Activated CD8-positive, alpha-beta T cell treated with anti-CD3 and anti-CD28 coated beads for 36 hours (primary cell): ENCODE measurements around the gene AADACL4. TPM values are rescaled to one million over a fixed set of nuclear protein-coding genes. Genes with fewer than 3 reads are reported as not detected.
A peak's percentile ranks its signal among the peaks of the same experiment; 100 is the strongest.

Source experiments
- ATAC-seq: fragments of 200-7000 bp; cut with Tn5 transposase; one replicate; pipeline ENCODE4 v1.10.0; 2021; ENCODE audit warnings: mild to moderate bottlenecking, moderate library complexity
- CTCF ChIA-PET: fragments of 350-600 bp; sonication (Branson Sonifier 250); formaldehyde crosslinking; loops from one replicate; lab custom pipeline; 2021; ENCODE audit warnings: antibody characterized with exemption; lab: Charles Lee
- POLR2A ChIA-PET: fragments of 350-600 bp; sonication (Branson Sonifier 250); formaldehyde crosslinking; loops from one replicate; lab custom pipeline; 2021; ENCODE audit warnings: antibody characterized with exemption; lab: Charles Lee
- DNase-seq: peaks from one replicate; pipeline ENCODE4 v3.0.0-alpha.2; 2020
- H3K27ac Mint-ChIP-seq: one replicate; pipeline ENCODE4 v1.8.0; 2021; ENCODE audit warnings: mild to moderate bottlenecking, mixed read lengths
- H3K27me3 Mint-ChIP-seq: one replicate; pipeline ENCODE4 v1.8.0; 2021; ENCODE audit warnings: mixed read lengths
- H3K36me3 Mint-ChIP-seq: one replicate; pipeline ENCODE4 v1.8.0; 2021; ENCODE audit warnings: low read depth, mixed read lengths
- H3K4me1 Mint-ChIP-seq: one replicate; pipeline ENCODE4 v1.8.0; 2021; ENCODE audit warnings: low read depth, mixed read lengths
- H3K4me3 Mint-ChIP-seq: one replicate; pipeline ENCODE4 v1.8.0; 2021; ENCODE audit warnings: mild to moderate bottlenecking, moderate library complexity, mixed read lengths
- H3K9me3 Mint-ChIP-seq: one replicate; pipeline ENCODE4 v1.8.0; 2021; ENCODE audit warnings: mixed read lengths
- CTCF ChIP-seq: fragments of 200-600 bp; IDR thresholded peaks from one replicate; pipeline ENCODE4 v1.8.0; 2022; ENCODE audit warnings: antibody characterized with exemption, mild to moderate bottlenecking
- intact Hi-C: fragments of 100-400 bp; cut with micrococcal nuclease; formaldehyde crosslinking; loops from one replicate; pipeline ENCODE4 v1.10.0; 2022
- total RNA-seq, 2 experiments: library from RNA; stranded (reverse); gene quantifications; one replicate each; pipeline ENCODE4 v1.2.3, GENCODE V29; 2021

The AADACL4 gene
- total RNA-seq, 2 experiments from 2014 or later: not detected

DNA sequence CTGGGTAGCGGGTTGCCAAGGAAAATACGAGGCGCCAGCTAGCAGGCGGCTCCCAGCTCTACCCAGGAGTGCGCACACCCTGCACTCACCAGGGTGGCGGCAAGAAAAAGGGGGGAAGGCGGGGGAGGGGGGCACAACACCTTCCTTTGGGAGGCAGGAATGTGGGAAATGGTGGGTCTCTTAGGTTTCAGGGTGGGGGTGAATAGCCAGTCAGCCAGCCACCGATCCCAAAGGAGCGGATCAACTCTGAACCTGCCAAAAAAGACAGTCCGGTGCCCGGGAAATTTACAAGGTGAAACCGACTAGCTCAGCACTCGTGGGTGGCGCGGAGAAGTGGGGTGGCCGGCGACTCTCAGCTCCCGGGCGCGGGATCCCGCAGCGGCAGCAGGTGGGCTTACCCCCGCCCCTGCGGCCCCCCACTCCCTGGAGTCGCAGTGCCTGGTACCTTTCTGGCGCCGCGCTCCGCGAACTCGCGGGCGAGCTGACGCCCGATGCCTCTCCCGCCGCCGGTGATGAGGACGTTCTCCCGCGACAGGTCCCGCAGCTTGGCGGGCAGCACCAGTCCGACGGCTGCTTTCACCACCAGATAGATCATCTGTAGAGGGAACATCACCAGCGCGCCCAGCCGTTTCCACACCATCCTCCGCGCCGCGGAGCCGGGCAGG lies 27.0 kb upstream of the AADACL4 start:
- peak; percentile 51 for DNase-seq
- H3K4me3 Mint-ChIP-seq: peak overlapping the region; percentile 96
- peaks cover 51% of the 10 kb centered on the region for H3K4me1 Mint-ChIP-seq
- CTCF ChIA-PET: interaction anchor here (0.6 to 6.4 kb wide), 10 partner anchors 12 to 299 kb away, joined by 3 to 34 read pairs (median 3); no protein-coding TSS in a partner anchor
- H3K9me3 Mint-ChIP-seq: no peaks in the 10 kb centered on the region
- peak overlapping the region; percentile 99 for H3K27ac Mint-ChIP-seq
- TF ChIP-seq CTCF: no peak
- no peak for ATAC-seq
- POLR2A ChIA-PET: interaction anchor here (0.6 to 5.6 kb wide), 15 partner anchors 12 to 709 kb away, joined by 3 to 43 read pairs (median 4); no protein-coding TSS in a partner anchor
- intact Hi-C loops: loop anchor here (1.0 to 5.0 kb wide), 2 partner anchors 105 to 179 kb away; no protein-coding TSS in a partner anchor
- H3K36me3 Mint-ChIP-seq: peaks cover 50% of the 10 kb centered on the region
- H3K27me3 Mint-ChIP-seq: no peaks in the 10 kb centered on the region

GRCh38 chr1:12617511-12617900 lies 26.4 kb upstream of the AADACL4 start:
- no peak for TF ChIP-seq CTCF
- ChIA-PET CTCF (interaction anchor here (0.8 to 6.4 kb wide), 14 partner anchors 12 to 491 kb away, joined by 3 to 34 read pairs (median 4); no protein-coding TSS in a partner anchor), POLR2A (interaction anchor here (0.6 to 5.6 kb wide), 15 partner anchors 8 to 322 kb away, joined by 3 to 43 read pairs (median 4); no protein-coding TSS in a partner anchor)
- no peak for ATAC-seq
- Mint-ChIP-seq H3K27ac (peak overlapping the region; percentile 99), H3K4me1 (peaks cover 50% of the 10 kb centered on the region), H3K27me3 (no peaks in the 10 kb centered on the region), H3K4me3 (peak overlapping the region; percentile 96), H3K9me3 (no peaks in the 10 kb centered on the region), H3K36me3 (peaks cover 48% of the 10 kb centered on the region)
- peak; percentile 48 for DNase-seq
- intact Hi-C loops: loop anchor here (1.0 to 5.0 kb wide), 2 partner anchors 105 to 179 kb away; no protein-coding TSS in a partner anchor

DNA sequence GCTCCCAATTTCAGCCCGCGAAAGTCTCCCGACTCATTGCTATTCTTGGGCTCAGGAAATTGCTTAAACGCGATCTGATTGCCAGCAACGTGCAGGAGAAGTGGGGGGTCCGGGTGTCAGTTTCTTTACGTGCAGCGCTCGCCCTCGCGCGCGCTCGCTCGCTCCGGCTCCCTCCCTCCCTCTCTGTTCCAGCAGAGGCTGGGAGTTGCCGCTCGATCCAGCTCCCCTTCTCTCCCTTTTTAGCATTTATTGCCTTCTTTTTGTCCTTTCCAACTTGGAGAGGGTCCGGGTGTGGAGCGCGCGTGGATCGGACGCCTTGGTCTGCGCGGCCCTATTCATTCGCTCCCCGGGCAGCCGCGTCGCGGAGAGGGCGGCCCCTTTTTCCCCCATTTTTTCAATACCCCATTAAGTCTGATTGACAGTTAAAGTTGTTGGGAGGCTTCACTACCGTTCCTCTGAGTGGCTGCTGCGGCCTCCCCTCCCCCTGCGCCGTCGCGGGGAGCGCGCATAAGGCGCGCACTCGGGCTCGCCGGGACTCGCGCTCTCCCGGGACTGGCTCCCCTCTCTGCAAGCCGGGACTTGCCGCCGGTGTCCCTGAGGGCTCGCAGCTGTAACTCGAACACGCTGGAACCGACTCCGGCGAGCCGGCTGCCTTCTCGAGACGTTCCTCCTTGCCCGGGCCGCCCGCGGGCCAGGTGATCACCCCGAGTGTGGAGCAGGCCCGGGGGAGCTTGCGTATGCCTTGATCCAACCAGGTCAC lies 25.8 kb upstream of the AADACL4 start, which contains the start of gene DHRS3:
Gene DHRS3 (minus strand): TSS at position 310 of the 760 bp plus-strand sequence. CDS start 862 bp downstream, outside the sequence.
- Mint-ChIP-seq H3K27ac (peak within 1 kb of the TSS; percentile 99), H3K4me3 (peak within 1 kb of the TSS; percentile 96), H3K27me3 (no peaks in the 10 kb centered on the region), H3K4me1 (peaks cover 46% of the 10 kb centered on the region), H3K36me3 (peaks cover 42% of the 10 kb centered on the region), H3K9me3 (no peaks in the 10 kb centered on the region)
- DNase-seq: peak; percentile 87
- peak; percentile 70 for ATAC-seq
- intact Hi-C loops: loop anchor here (1.0 to 5.0 kb wide), 3 partner anchors 106 to 180 kb away; no protein-coding TSS in a partner anchor
- CTCF ChIA-PET: interaction anchor here (0.8 to 6.4 kb wide), 26 partner anchors 13 to 493 kb away, joined by 3 to 34 read pairs (median 6); no protein-coding TSS in a partner anchor
- no peak for TF ChIP-seq CTCF
- POLR2A ChIA-PET: interaction anchor here (0.6 to 5.6 kb wide), 21 partner anchors 9 to 323 kb away, joined by 3 to 43 read pairs (median 4); no protein-coding TSS in a partner anchor

- ATAC-seq: peak; percentile 1
- H3K27me3 Mint-ChIP-seq: no peaks in the 10 kb centered on the region
- no peaks in the 10 kb centered on the region for H3K9me3 Mint-ChIP-seq
- peak overlapping the region; percentile 99 for H3K27ac Mint-ChIP-seq
- peak overlapping the region; percentile 96 for H3K4me3 Mint-ChIP-seq
- POLR2A ChIA-PET: interaction anchor here (0.6 to 5.6 kb wide), 13 partner anchors 14 to 324 kb away, joined by 3 to 43 read pairs (median 4); no protein-coding TSS in a partner anchor
- DNase-seq: no peak
- CTCF ChIA-PET: interaction anchor here (0.7 to 6.4 kb wide), 25 partner anchors 17 to 494 kb away, joined by 3 to 34 read pairs (median 6); no protein-coding TSS in a partner anchor
- peaks cover 37% of the 10 kb centered on the region for H3K36me3 Mint-ChIP-seq
- intact Hi-C loops: loop anchor here (2.0 to 5.0 kb wide), 2 partner anchors 106 to 146 kb away; no protein-coding TSS in a partner anchor
- no peak for TF ChIP-seq CTCF
- peaks cover 44% of the 10 kb centered on the region for H3K4me1 Mint-ChIP-seq
Measured at GRCh38 chr1:12618661-12618964, 25.3 kb upstream of the AADACL4 start.
